T-helper 1 cell treated with Interleukin-12 subunit alpha and Interleukin-12 subunit beta and Interleukin-4 antibody, amounts not matched to agents 30 ng/mL and 1 ng/mL, for 36 hours (primary cell): Measurements from ENCODE around the gene ZG16B. TPM values are rescaled to one million over a fixed set of nuclear protein-coding genes. Genes with fewer than 3 reads are reported as not detected.

Experiments used
- intact Hi-C: fragments of 100-400 bp; cut with micrococcal nuclease; formaldehyde crosslinking; loops from one replicate; pipeline ENCODE4 v1.15.1; 2024
- total RNA-seq: library from RNA; stranded (reverse); gene quantifications from 2 replicates; pipeline ENCODE4 v1.2.3, GENCODE V29; 2022

Gene ZG16B
- 23.2 and 24.3 TPM in 2 replicates for total RNA-seq

- intact Hi-C loops: no loop called here
These were observed at the start of gene ZG16B for GRCh38 chr16:2829501-2830354. ZG16B (plus strand) TSS chr16:2830303; CDS start chr16:2830442, 139 bp downstream.

- intact Hi-C loops: no loop called here
These were observed 47.3 kb upstream of the ZG16B start for GRCh38 chr16:2782583-2783351.

DNA sequence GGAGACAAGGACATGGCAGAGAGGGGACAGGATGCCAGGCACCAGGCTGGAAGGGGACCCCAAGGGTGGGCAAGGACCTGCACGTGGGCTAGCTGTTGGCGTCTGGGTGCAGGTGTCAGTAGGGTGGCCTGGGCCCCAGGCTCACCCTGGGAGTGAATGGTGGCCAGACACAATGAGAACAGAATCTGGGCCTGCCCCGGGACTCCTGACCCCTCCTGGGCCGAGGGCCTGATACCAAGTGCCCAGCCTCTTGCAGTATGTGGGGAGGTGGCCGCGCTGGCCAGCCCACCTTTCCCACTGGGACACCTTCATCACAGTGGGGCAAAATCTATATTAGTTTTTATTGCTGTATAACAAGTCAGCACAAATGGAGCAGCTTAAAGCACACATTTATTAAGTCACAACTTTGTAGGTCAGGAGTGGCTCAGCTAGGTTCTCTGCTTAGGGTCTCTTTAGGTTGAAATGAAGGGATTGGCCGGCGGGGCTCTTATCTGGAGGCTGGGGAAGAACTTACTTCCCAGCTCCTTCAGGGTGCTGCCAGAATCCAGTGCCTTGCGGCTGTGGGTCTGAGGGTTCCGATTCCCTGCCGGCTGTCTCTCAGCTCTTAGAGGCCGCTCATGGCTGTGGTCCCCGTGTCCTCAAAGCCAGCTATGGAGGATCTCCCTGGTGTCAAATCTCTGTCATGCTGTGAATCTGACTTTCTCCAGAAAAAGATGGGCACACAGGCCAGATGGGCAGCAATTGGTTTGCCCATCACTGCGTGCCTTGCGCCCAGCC, 46.3 kb upstream of the ZG16B start:
- intact Hi-C loops: no loop called here

DNA sequence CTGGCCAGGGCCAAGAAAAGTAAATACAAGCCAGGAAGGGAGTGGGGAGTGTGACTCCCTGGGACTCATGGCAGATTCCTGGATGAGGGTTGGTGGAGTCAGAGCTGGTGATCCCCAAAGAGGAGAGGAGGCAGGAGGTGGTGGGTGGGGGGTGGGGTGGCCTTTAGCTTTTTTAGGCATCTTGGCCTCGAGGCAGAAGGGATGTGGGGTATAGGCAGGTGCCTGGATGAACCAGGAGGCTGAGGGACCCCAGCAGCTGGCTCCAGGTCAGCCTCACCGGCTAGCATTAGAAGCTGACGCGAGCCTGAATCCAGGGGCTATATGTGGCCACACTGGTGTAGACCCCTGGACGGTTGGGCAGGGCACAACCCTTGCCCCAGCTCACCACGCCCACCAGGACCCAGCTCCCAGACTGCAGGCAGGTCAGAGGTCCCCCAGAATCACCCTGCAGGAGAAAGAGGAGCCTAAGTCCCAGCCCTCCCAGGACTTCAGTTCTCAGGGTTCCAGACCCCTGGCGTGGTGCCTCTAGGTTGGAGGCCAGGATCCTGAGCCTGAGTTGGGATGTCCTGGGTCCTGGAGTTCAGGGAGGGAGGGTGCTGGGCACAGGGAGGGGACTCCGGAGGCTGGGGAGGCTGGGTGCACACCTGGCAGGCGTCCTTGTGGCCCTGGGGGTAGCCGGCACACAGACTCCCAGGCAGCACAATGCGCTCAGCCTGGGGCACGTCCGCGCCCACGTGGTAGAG, 45.6 kb upstream of the ZG16B start:
- intact Hi-C loops: no loop called here

- intact Hi-C loops: no loop called here
These were observed 44.8 kb upstream of the ZG16B start for GRCh38 chr16:2785101-2785991.

DNA sequence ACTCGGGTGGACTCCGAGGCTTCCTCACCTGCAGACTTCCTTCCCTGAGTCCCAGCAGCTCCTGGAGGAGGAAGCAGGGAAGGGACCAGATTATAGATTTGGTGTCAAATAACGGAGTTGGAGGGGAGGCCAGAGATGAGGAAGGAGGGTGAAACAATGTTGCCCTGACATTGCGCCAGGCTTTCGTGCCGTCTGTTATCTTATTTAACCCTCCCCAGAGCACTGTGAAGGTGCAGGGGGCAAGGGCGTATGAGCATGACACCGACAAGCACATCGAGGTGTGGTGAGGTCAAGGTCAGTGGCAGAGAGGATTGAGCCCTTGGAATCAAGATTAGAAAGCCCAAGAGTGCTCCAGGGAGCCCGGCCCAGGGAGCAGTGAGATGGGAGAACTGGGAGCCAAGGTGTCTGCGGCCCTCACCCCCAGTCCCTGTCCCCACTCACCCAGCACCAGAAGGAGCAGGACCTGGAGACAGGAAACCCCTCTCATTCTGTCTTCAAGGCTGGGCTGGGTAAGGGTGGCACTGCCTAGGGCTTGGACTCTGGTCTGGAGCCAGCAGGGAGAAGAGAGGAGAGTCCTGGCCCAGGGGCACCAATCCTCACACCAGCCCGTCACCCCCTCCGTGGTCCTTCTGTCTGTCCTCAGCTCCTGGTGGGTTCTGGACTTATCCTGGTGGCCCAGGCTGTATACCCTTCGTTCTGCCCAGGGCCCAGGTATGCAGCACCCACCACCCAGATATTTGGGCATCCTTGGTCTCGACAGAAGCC, 43.9 kb upstream of the ZG16B start:
- intact Hi-C loops: no loop called here

DNA sequence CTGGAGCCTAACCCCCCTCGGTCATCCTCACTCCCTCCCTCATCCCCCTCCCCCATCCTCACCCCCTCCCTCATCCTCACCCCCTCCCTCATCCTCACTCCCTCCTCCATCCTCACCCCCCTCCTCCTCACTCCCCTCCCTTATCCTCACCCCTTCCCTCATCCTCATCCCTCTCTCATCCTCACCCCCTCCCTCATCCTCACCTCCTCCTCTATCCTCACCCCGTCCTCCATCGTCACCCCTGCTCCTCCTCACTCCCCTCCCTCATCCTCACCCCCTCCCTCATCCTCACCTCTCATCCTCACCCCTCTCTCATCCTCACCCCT, 43.3 kb upstream of the ZG16B start:
- intact Hi-C loops: no loop called here

DNA sequence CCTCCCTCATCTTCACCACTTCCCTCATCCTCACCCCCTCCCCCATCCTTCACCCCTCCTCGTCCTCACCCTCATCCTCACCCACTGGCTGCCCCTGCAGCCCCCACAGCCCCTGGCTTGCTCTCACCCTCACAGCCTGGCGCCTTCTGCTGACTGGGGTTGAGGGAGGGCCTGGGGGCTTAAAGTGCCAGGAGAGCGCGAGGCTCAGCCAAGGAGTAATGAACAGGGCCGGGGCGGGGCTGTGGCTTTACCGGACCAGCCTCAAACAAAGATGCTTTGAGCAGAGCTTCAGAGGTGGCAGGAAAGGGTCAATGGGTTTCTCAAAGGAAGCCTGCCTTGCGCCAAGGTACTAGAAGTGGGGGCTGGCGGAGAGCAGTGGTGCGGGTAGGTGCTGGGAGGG, 42.7 kb upstream of the ZG16B start, which contains the start of gene PRSS33:
TSS of gene PRSS33 (minus strand) at position 155 of the 400 bp plus-strand sequence. CDS start 1,013 bp downstream, outside the sequence.
- intact Hi-C loops: no loop called here

DNA sequence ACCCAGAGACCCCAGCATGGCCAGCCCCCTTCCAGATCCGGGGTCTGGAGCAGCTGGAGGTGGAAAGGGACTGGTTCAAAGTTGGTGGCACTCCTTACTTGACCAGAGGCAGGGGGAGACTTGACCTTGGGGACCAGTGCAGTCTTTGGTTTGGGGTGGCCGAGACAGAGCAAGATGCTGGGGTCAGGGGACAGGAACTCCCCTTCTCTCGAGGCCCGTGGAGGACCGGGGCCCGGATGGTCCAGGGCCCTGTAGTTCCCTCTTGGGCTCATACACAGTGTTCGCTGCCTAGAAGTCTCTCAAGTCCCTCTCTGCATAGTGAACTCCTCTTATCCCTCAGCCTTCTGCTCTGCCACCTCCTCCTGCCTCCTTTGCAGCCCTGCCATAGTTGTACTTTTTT, 42.1 kb upstream of the ZG16B start:
- intact Hi-C loops: no loop called here

GRCh38 chr16:2790631-2791030, 39.5 kb upstream of the ZG16B start:
- intact Hi-C loops: no loop called here

DNA sequence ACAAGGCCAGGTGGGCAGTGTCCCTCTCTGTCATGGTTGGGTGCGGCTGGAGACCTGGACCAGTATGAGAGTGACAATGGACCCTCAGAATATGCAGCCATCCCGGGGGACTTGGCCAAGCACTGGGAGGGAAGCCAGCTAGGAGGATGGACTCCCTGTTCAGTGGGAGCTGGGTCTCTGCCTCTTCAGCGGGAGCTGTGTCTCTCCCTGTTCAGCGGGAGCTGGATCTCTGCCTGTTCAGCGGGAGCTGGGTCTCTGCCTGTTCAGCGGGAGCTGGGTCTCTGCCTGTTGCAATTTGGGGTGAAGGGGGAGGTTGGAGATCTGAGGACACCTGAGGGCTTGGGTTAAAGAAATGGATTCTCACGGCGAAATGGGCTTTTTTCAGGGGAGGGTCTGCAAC, 38.9 kb upstream of the ZG16B start:
- intact Hi-C loops: no loop called here

DNA sequence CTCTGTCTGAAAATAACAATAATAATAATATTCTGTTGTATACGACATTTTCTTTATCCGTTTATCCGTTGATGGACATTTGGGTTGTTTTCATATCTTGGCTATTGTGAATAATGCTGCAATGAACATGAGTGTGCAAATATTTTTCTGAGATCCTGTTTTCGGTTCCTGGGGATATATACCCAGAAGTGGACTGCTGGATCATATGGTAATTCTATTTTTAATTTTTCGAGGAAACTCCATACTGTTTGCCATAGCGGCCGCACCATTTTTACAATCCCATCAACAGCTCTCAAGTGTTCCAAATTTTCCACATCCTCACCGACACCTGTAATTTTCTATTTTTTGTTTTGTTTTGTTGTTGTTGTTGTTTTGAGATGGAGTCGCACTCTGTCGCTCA, 37.2 kb upstream of the ZG16B start:
- intact Hi-C loops: no loop called here

GRCh38 chr16:2795395-2796143, 34.5 kb upstream of the ZG16B start:
- intact Hi-C loops: no loop called here

DNA sequence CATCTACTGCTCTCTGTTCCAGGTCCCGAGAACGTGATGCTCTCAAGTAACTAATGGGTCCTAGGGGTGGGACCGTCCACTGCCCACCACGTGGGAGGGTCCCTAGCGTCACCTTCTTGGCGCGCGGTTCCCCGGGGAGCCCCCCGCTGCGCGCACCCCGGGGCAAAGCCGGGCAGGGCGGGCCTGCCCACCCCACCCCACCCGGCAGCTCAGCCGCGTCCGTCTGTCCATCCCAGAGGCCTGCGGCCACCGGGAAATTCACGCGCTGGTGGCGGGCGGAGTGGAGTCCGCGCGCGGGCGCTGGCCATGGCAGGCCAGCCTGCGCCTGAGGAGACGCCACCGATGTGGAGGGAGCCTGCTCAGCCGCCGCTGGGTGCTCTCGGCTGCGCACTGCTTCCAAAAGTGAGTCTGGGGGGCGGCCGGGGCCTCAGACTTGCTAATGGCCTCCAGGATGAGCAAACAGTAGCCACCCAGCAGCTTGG, 31.3 kb upstream of the ZG16B start:
- intact Hi-C loops: no loop called here

- intact Hi-C loops: no loop called here
These were observed 30.8 kb upstream of the ZG16B start for GRCh38 chr16:2799205-2799858.

- intact Hi-C loops: no loop called here
These were observed 30.3 kb upstream of the ZG16B start for GRCh38 chr16:2799859-2800226.

DNA sequence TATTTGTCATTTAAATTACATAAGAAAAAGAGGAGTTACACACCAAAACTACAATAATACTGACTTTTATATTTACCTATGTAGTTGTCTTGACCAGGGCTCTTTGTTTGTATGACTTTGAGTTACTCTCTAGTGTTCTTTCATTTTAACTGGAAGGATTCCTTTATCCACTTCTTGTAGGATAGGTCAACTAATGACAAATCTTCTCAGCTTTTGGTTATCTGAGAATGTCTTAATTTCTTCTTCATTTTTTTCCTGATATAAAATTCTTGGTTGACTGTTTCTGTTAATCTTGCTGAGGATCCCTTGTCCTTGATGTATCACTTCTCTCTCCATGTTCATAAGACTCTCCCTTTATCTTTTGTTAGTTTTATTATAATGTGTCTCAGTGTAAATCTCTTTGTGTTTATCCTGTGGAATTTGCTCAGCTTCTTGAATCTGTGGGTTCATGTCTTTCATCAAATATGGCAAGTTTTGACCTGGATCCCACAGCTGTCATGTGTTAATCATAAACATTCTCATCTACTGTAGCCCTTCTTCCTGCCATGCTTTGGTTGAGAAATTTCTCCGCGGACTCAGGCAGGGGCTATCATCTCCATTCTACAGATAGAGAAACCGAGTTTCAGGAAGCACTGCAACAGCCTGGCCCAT, 26.4 kb upstream of the ZG16B start:
- intact Hi-C loops: no loop called here
